Glomerular endothelial cell (primary cell): ENCODE data around the gene STK32B. TPM values are rescaled to one million over a fixed set of nuclear protein-coding genes. Genes with fewer than 3 reads are reported as not detected.

Experiments
- DNase-seq: peaks from one replicate; pipeline ENCODE4 v3.0.0-alpha.2; 2011; ENCODE audit warnings: low read depth, low spot score; ENCODE audit errors: extremely low read depth
- total RNA-seq: library from RNA; depleted of rRNA; stranded (reverse); fragments of >200 nt; gene quantifications from 2 replicates; pipeline ENCODE4 v1.2.3, GENCODE V29; 2015

STK32B gene
- total RNA-seq, 1 donor from 2014 or later: 29.0 TPM

DNA sequence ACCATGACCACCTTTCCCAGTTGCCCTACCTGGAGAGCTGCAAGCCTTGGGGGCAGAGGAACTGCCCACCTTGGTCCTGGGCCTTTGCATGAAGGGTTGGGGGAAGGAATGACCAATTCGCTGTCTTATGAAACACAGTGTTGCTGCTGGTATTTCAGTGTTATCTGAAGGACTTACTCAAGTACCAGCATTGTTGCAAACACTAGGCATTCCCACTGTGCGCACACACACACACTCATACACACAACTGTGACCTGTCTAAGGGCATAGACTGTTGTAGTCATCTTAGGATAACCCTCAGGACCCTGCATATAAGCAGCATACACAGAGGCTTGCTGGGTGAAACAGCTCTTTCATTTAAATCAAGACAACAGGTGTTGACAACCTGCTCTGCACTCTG is 446.2 kb downstream of the STK32B start:
- no peak for DNase-seq

DNA sequence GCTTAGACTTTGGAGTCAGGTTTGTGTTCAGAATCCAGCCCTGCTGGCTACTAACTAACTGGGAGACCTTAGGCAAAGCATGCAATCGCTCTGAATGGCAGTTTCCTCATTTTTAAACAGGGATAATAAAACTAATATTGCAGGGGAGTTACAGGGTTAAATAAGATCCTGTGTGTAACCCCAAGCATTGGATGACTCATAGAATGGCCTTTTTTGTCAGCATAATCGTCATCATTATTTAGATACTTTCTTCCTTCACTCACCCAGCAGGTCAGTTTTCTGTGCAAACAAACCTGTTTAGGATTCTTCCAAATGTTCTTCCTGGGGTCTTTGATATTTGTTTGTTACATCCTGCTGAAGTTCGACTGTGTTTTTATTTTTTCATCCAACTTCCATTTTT is 448.9 kb downstream of the STK32B start:
- no peak for DNase-seq

GRCh38 chr4:5503336-5503936 is 452.2 kb downstream of the STK32B start:
- no peak for DNase-seq

- DNase-seq: no peak
These were observed 453.2 kb downstream of the STK32B start for GRCh38 chr4:5504486-5504885.

GRCh38 chr4:5510504-5510903 is 459.2 kb downstream of the STK32B start:
- DNase-seq: no peak

- DNase-seq: no peak
These were observed 460.5 kb downstream of the STK32B start for GRCh38 chr4:5511791-5512190.

GRCh38 chr4:5515646-5516045 is 464.4 kb downstream of the STK32B start:
- no peak for DNase-seq

- no peak for DNase-seq
These were observed 466.1 kb downstream of the STK32B start for GRCh38 chr4:5517372-5517771.

DNA sequence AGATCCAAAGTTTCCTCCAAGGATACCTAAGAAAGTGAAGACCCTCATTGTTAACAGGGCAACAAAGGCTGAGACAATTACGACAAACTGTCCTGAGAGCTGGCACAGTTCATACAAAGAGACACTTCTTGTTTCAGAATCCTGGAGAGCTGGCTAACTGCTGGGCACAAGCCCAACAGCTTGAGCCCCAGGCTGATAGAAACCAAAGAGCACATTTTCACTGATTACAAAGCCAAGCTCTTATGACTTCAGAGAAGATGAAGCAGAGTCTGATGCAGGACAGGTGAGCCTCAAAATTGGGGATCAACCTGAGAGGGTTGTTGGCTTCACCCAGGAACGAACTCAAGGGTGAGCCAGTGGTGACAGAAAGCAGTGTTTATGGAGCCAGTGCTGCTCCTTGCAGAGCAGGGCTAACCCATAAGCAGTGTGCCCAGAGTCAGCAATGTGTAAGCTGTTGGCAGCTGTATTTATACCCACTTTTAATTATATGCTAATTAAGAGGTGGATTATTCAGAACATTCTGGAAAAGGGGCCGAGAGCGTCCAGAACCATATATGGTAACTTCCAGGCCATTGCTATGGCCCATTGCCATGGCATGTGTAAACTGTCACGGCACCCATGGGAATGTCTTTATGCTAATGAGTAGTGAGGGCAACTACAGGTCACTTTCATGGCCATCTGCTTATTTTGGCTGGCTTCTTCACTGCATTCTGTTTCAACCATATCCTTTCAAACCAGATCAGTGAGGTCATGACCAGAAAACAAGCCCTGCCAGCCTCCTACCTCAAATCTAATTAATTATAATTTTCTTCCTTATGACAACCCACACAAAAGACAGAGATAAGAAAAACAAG is 473.4 kb downstream of the STK32B start:
- no peak for DNase-seq

- no peak for DNase-seq
These were observed 475.0 kb downstream of the STK32B start for GRCh38 chr4:5526080-5526846.

- DNase-seq: no peak
These were observed 475.9 kb downstream of the STK32B start for GRCh38 chr4:5527211-5527610.

DNA sequence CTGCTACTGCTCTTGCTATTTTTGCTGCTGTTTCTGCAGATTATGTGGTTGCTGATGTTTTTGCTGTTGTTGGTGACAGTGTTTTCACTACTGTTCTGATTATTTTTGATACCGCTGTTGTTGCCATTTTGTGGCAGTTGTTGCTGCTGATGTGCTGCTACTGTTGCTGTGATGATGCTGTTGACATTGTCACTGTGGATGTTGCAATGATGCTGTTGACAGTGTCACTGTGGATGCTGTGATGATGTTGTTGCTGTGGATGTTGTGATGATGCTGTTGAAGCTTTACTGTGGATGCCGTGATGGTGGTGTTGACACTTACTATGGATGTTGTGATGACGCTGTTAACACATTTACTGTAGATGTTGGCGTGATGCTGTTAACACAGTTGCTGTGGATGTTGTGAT is 476.8 kb downstream of the STK32B start:
- DNase-seq: no peak

GRCh38 chr4:5532100-5532499 is 480.8 kb downstream of the STK32B start:
- no peak for DNase-seq

DNA sequence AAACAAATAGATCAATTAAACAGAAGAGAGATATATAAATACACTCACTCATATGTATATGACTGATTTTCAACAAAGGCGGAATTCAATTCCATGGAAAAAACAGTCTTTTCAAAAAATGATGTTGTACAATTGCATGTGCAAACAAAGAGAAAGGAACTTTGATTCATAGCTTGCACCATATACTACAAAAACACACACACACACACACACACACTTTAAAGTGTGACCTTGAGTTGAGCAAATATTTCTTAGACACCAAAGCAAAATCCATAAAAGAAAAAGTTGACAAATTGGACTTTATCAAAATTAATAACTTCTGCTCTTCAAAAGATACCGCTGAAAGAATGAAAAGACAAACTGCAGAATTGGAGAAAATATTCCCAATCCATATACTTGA is 488.3 kb downstream of the STK32B start:
- no peak for DNase-seq

- no peak for DNase-seq
These were observed 489.9 kb downstream of the STK32B start for GRCh38 chr4:5541169-5541568.

GRCh38 chr4:5543681-5544080 is 492.4 kb downstream of the STK32B start:
- DNase-seq: no peak

GRCh38 chr4:5544762-5545161 is 493.5 kb downstream of the STK32B start:
- no peak for DNase-seq

DNA sequence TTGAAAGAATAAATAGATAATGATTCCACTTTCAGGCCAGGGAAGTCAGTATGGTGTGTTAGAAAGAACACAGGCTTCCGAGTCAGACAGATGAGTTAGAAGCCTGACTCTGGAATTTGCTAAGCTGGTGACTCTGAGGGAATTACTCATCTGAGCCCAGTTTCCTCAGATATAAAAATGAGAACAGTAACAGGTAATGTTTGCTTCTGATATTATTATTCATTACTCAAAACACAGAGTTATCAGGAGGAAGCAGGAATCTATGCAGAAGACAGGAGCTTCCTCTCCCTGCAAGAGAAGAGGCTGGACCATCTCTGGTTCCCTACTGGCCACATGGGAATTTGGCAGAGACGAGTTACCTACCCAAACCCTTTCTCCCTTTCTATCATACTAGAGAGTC is 494.0 kb downstream of the STK32B start:
- DNase-seq: no peak

DNA sequence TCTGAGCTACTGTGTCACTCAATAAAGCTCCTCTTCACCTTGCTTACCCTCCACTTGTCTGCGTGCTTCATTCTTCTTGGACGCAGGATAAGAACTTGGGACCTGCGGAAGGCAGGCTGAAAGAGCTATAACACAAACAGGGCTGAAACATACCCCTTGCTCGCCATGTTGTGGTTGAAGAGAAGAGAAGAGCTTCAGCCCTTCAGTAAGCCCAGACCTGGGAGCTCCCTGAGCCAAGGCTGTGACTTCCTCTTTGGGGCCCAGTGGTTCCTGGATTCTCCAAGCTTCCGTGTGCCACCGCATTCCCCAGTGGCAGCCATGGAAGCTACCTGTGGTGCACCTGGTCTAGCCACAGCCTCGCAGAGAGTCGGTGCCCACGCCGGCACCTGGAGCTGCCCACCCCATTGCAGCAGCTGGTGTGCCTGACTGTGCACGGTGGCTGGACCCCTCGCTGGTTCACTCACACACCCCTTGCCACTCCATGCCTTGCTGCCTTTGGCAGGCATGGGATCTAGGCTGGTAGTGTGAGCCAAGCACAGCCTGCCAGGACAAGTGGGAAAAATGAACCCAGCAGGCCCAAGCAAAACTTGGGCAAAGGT is 496.5 kb downstream of the STK32B start:
- no peak for DNase-seq
